ENCODE results near the gene DRAP1. TPM values are rescaled to one million over a fixed set of nuclear protein-coding genes. Genes with fewer than 3 reads are reported as not detected.
A peak's percentile ranks its signal among the peaks of the same experiment; 100 is the strongest.

Gene DRAP1
- polyA plus RNA-seq, 1 donor from 2014 or later: 90.7 TPM

- Mint-ChIP-seq H3K27me3 (no peaks in the 10 kb centered on the region), H3K27ac (peak overlapping the region in 2 of 3 donors; percentile 53 to 64), H3K9me3 (no peaks in the 10 kb centered on the region), H3K4me1 (peaks cover 7 to 12% (median 9%) of the 10 kb centered on the region in 3 donors), H3K4me3 (peak overlapping the region in 2 of 4 donors; percentile 57 to 81), H3K36me3 (peaks cover 4% of the 10 kb centered on the region)
These were observed 3.3 kb downstream of the DRAP1 start for GRCh38 chr11:65922565-65922964.

- Mint-ChIP-seq H3K27me3 (no peaks in the 10 kb centered on the region), H3K4me1 (peaks cover 17 to 21% (median 19%) of the 10 kb centered on the region in 3 donors), H3K27ac (peak overlapping the region in 1 of 3 donors; percentile 28), H3K36me3 (peaks cover 4% of the 10 kb centered on the region), H3K9me3 (no peaks in the 10 kb centered on the region), H3K4me3 (peak overlapping the region in 1 of 4 donors; percentile 52)
These were observed 6.2 kb downstream of the DRAP1 start for GRCh38 chr11:65925397-65925796.

- Mint-ChIP-seq H3K4me3 (peak overlapping the region; percentile 59 to 90 (median 76)), H3K4me1 (peaks cover 15 to 17% (median 16%) of the 10 kb centered on the region in 3 donors), H3K27me3 (no peaks in the 10 kb centered on the region), H3K27ac (peak overlapping the region; percentile 68 to 97 (median 94)), H3K9me3 (no peaks in the 10 kb centered on the region), H3K36me3 (peaks cover 2% of the 10 kb centered on the region)
These were observed 8.7 kb downstream of the DRAP1 start for GRCh38 chr11:65927904-65928397.

- no peaks in the 10 kb centered on the region for H3K27me3 Mint-ChIP-seq
- H3K36me3 Mint-ChIP-seq: no peaks in the 10 kb centered on the region
- peaks cover 15 to 17% (median 16%) of the 10 kb centered on the region in 3 donors for H3K4me1 Mint-ChIP-seq
- no peaks in the 10 kb centered on the region for H3K9me3 Mint-ChIP-seq
- H3K4me3 Mint-ChIP-seq: peak overlapping the region in 3 of 4 donors; percentile 59 to 90 (median 84)
- peak overlapping the region; percentile 68 to 97 (median 94) for H3K27ac Mint-ChIP-seq
These were observed 9.4 kb downstream of the DRAP1 start for GRCh38 chr11:65928667-65929066.

- Mint-ChIP-seq H3K4me1 (peaks cover 15 to 17% (median 15%) of the 10 kb centered on the region in 3 donors), H3K27me3 (peaks cover 2% of the 10 kb centered on the region), H3K9me3 (no peaks in the 10 kb centered on the region), H3K4me3 (no peak overlapping the region), H3K36me3 (no peaks in the 10 kb centered on the region), H3K27ac (peak overlapping the region in 1 of 3 donors; percentile 46)
These were observed 12.7 kb downstream of the DRAP1 start for GRCh38 chr11:65931773-65932557.

GRCh38 chr11:65932558-65932919 is 13.3 kb downstream of the DRAP1 start:
- H3K4me1 Mint-ChIP-seq: peaks cover 11 to 14% (median 12%) of the 10 kb centered on the region in 3 donors
- peaks cover 2% of the 10 kb centered on the region for H3K27me3 Mint-ChIP-seq
- H3K4me3 Mint-ChIP-seq: peak overlapping the region in 1 of 4 donors; percentile 47
- no peaks in the 10 kb centered on the region for H3K9me3 Mint-ChIP-seq
- H3K36me3 Mint-ChIP-seq: no peaks in the 10 kb centered on the region
- no peak overlapping the region for H3K27ac Mint-ChIP-seq

- H3K9me3 Mint-ChIP-seq: no peaks in the 10 kb centered on the region
- no peak overlapping the region for H3K27ac Mint-ChIP-seq
- peaks cover 2% of the 10 kb centered on the region for H3K27me3 Mint-ChIP-seq
- no peak overlapping the region for H3K4me3 Mint-ChIP-seq
- no peaks in the 10 kb centered on the region for H3K36me3 Mint-ChIP-seq
- peaks cover 1 to 3% (median 2%) of the 10 kb centered on the region in 3 donors for H3K4me1 Mint-ChIP-seq
These were observed 14.8 kb downstream of the DRAP1 start for GRCh38 chr11:65934014-65934413.

- Mint-ChIP-seq H3K9me3 (no peaks in the 10 kb centered on the region), H3K4me3 (no peak overlapping the region), H3K36me3 (no peaks in the 10 kb centered on the region), H3K27me3 (peaks cover 2% of the 10 kb centered on the region), H3K27ac (no peak overlapping the region), H3K4me1 (peaks cover 6 to 12% (median 9%) of the 10 kb centered on the region in 3 donors)
These were observed 18.5 kb downstream of the DRAP1 start for GRCh38 chr11:65937766-65938165.

GRCh38 chr11:65941720-65942310 is 22.6 kb downstream of the DRAP1 start:
- peaks cover under 1% of the 10 kb centered on the region for H3K27me3 Mint-ChIP-seq
- no peaks in the 10 kb centered on the region for H3K9me3 Mint-ChIP-seq
- no peak overlapping the region for H3K27ac Mint-ChIP-seq
- no peaks in the 10 kb centered on the region for H3K36me3 Mint-ChIP-seq
- peak overlapping the region in 1 of 4 donors; percentile 13 for H3K4me3 Mint-ChIP-seq
- H3K4me1 Mint-ChIP-seq: peaks cover 6 to 12% (median 9%) of the 10 kb centered on the region in 3 donors

- Mint-ChIP-seq H3K4me1 (peaks cover 6 to 12% (median 9%) of the 10 kb centered on the region in 3 donors), H3K36me3 (no peaks in the 10 kb centered on the region), H3K4me3 (no peak overlapping the region), H3K27me3 (peaks cover 1% of the 10 kb centered on the region), H3K27ac (no peak overlapping the region), H3K9me3 (no peaks in the 10 kb centered on the region)
These were observed 23.3 kb downstream of the DRAP1 start for GRCh38 chr11:65942531-65942930.

GRCh38 chr11:65944191-65944590 is 25.0 kb downstream of the DRAP1 start:
- Mint-ChIP-seq H3K36me3 (no peaks in the 10 kb centered on the region), H3K4me1 (peaks cover 6 to 10% (median 9%) of the 10 kb centered on the region in 3 donors), H3K4me3 (no peak overlapping the region), H3K9me3 (no peaks in the 10 kb centered on the region), H3K27me3 (peaks cover 1% of the 10 kb centered on the region), H3K27ac (peak overlapping the region in 1 of 3 donors; percentile 45)

- no peaks in the 10 kb centered on the region for H3K36me3 Mint-ChIP-seq
- no peak overlapping the region for H3K4me3 Mint-ChIP-seq
- H3K4me1 Mint-ChIP-seq: peaks cover 6 to 10% (median 9%) of the 10 kb centered on the region in 3 donors
- H3K27me3 Mint-ChIP-seq: peaks cover 1% of the 10 kb centered on the region
- H3K27ac Mint-ChIP-seq: no peak overlapping the region
- no peaks in the 10 kb centered on the region for H3K9me3 Mint-ChIP-seq
These were observed 25.5 kb downstream of the DRAP1 start for GRCh38 chr11:65944767-65945166.

- H3K36me3 Mint-ChIP-seq: no peaks in the 10 kb centered on the region
- H3K9me3 Mint-ChIP-seq: no peaks in the 10 kb centered on the region
- no peak within 1 kb of the TSS for H3K27ac Mint-ChIP-seq
- H3K4me1 Mint-ChIP-seq: peaks cover 6 to 9% (median 8%) of the 10 kb centered on the region in 3 donors
- H3K4me3 Mint-ChIP-seq: no peak within 1 kb of the TSS
- H3K27me3 Mint-ChIP-seq: peaks cover 1% of the 10 kb centered on the region
These were observed 26.2 kb downstream of the DRAP1 start, which contains the start of gene TSGA10IP for GRCh38 chr11:65945430-65945911. TSS of gene TSGA10IP (plus strand) at chr11:65945480. CDS start at chr11:65945676, 196 bp downstream.

- Mint-ChIP-seq H3K9me3 (no peaks in the 10 kb centered on the region), H3K4me3 (no peak overlapping the region), H3K27me3 (peaks cover 1% of the 10 kb centered on the region), H3K36me3 (no peaks in the 10 kb centered on the region), H3K27ac (no peak overlapping the region), H3K4me1 (peaks cover 6 to 9% (median 7%) of the 10 kb centered on the region in 3 donors)
These were observed 26.8 kb downstream of the DRAP1 start for GRCh38 chr11:65945941-65946558.

- Mint-ChIP-seq H3K9me3 (no peaks in the 10 kb centered on the region), H3K4me3 (no peak overlapping the region), H3K27me3 (peaks cover 1% of the 10 kb centered on the region), H3K36me3 (no peaks in the 10 kb centered on the region), H3K4me1 (peaks cover 0 to 4% (median under 1%) of the 10 kb centered on the region in 3 donors), H3K27ac (no peak overlapping the region)
These were observed 27.4 kb downstream of the DRAP1 start for GRCh38 chr11:65946655-65947054.
